ENCODE measurements around the gene TGIF1. TPM values are rescaled to one million over a fixed set of nuclear protein-coding genes. Genes with fewer than 3 reads are reported as not detected.
A peak's percentile ranks its signal among the peaks of the same experiment; 100 is the strongest.
"Not testable (repeated sequence)": the region's sequence is repeated elsewhere in the genome, so short reads cannot be mapped to it uniquely, and the experiment has no call there.

TGIF1 gene
- total RNA-seq, 1 donor from 2014 or later = 170 TPM

DNA sequence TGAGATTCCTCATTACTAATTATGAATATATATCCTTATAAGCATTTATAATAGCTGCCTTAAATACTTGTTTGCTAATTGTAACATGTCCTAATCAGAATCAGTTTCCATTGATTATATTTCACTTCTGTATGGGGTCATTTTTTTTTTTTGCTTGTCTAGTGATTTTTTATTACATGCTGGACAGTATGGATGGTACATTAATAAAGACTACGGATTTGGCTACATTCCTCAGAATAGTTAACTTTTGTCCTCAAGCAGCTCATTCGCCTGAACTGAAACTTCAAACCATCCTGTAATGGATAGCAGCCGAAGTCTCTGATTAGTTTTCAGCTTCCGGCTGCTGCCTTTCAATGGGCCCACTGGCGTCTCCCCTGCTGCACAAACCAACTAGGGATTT lies 11.7 kb downstream of the TGIF1 start:
- H3K4me3 ChIP-seq (ENCODE audit: low read depth, low read length) = no peak overlapping the region

DNA sequence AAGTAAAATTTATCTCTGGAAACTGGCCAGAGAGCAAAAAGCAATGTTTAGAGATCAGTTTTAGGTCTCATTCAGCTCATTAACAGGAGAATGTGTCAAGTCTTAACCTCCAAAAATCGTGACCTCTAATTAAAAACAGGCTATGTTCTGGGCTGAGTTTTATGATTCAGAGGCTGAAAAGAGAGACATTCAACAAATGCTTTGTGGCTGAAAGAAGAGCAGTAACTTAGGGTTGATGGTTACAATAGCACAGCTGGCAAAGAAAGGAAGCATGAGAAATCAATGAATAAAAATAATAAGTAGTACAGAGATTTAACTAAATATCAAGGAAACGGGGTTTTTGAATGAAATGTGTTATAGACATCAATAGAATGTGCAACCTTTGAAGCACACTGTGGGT lies 13.1 kb downstream of the TGIF1 start:
- H3K4me3 ChIP-seq (ENCODE audit: low read depth, low read length) = no peak overlapping the region
- TF ChIP-seq, protein P1, sequence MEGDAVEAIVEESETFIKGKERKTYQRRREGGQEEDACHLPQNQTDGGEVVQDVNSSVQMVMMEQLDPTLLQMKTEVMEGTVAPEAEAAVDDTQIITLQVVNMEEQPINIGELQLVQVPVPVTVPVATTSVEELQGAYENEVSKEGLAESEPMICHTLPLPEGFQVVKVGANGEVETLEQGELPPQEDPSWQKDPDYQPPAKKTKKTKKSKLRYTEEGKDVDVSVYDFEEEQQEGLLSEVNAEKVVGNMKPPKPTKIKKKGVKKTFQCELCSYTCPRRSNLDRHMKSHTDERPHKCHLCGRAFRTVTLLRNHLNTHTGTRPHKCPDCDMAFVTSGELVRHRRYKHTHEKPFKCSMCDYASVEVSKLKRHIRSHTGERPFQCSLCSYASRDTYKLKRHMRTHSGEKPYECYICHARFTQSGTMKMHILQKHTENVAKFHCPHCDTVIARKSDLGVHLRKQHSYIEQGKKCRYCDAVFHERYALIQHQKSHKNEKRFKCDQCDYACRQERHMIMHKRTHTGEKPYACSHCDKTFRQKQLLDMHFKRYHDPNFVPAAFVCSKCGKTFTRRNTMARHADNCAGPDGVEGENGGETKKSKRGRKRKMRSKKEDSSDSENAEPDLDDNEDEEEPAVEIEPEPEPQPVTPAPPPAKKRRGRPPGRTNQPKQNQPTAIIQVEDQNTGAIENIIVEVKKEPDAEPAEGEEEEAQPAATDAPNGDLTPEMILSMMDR (conservative IDR thresholded peaks at IDR 0.05; ENCODE audit: low read depth, low read length) = no peak
- DNase-seq (ENCODE audit: low read depth) = no peak

More for the DNA sequence above, 11.7 kb downstream of the TGIF1 start:
- no peak for DNase-seq (ENCODE audit: low read depth)
- TF ChIP-seq, protein P1 (conservative IDR thresholded peaks at IDR 0.05; ENCODE audit: low read depth, low read length) = no peak

DNA sequence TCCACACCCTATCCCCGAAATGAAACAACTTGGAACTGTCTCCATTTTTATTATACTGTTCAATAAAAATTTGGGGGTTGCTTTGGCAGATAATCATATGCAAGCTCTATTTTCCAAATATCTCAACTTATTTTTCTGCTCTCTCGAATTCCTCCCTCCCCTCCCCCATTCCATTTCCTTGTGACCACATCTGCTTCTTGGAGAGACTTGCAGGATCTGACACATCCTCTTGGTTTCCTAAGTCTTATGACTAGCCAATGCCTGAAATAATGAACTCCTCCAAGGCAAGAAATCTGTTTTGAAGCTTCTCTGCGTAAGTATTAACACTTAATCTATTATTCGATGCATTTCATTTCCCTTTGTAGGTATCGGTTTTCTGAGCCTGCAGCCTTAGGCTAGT lies 16.1 kb downstream of the TGIF1 start:
- TF ChIP-seq, protein P1 (conservative IDR thresholded peaks at IDR 0.05; ENCODE audit: low read depth, low read length) = no peak
- no peak overlapping the region for H3K4me3 ChIP-seq (ENCODE audit: low read depth, low read length)
- DNase-seq (ENCODE audit: low read depth) = no peak

DNA sequence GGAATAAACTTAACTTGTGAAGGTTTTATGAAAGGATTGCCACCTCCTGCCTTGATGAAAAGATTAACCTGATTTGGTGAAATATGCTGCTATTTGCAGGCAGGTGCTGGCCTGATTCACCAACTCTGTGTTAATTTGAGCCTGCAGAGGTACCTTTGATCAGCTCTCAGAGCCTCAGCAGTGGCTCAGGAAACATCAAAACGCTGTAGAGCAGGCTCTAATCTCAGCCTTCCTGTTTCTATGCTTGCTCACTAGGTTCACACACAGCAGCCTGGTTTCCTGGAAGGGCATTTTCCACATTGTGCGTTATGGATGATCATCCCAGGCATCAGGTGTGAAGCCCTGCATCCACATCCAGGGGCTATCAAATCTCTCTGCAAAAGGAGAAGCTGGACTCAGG lies 16.9 kb downstream of the TGIF1 start:
- TF ChIP-seq, protein P1 (conservative IDR thresholded peaks at IDR 0.05; ENCODE audit: low read depth, low read length) = no peak
- no peak for DNase-seq (ENCODE audit: low read depth)
- no peak overlapping the region for H3K4me3 ChIP-seq (ENCODE audit: low read depth, low read length)

DNA sequence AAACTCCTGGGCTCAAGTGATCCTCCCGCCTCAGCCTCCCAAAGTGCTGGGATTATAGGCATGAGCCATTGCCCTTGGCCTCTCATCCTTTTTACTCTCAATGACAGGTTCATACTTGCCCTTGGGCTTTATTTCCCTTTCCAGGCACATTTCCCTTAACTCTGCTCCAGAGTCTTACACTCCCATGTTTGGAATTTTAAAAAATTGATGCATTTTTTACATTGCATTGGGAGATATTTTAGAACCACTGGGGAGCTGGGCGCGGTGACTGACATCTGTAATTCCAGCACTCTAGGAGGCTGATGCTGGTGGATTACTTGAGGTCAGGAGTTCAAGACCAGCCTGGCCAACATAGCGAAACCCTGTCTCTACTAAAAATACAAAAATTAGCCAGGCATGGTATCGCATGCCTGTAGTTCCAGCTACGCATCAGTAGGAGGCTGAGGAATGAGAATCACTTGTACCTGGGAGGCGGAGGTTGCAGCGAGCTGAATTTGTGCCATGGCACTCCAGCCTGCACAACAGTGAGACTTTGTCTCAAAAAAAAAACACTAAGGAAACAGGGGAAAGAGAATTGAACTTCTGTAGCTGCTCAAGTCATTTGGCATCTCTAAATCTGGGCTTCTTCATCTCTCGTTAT lies 18.2 kb downstream of the TGIF1 start:
- DNase-seq (ENCODE audit: low read depth) = no peak
- TF ChIP-seq, protein P1 (conservative IDR thresholded peaks at IDR 0.05; ENCODE audit: low read depth, low read length) = peak; percentile 15
- H3K4me3 ChIP-seq (ENCODE audit: low read depth, low read length) = no peak overlapping the region

DNA sequence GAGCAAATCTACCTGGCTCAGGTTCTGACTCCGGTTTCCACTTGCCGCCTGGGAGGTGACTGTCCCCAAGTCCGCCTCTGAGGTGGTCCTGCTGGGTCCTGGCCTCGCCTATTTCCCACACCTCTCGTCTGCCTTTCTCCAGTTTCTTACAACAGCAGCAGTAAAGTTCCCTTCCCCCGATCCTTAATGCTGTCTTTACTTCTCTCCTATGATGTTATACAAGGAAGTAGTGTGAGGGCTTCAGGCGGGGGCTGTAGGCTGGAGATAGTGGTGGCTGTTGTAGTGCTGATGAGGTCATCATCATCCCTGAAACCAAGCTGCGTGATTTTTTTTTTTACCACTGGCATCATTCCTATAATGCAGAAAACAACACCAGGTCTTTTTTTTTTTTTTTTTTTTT lies 18.9 kb downstream of the TGIF1 start:
- H3K4me3 ChIP-seq (ENCODE audit: low read depth, low read length) = no peak overlapping the region
- TF ChIP-seq, protein P1 (conservative IDR thresholded peaks at IDR 0.05; ENCODE audit: low read depth, low read length) = no peak
- DNase-seq (ENCODE audit: low read depth) = no peak

DNA sequence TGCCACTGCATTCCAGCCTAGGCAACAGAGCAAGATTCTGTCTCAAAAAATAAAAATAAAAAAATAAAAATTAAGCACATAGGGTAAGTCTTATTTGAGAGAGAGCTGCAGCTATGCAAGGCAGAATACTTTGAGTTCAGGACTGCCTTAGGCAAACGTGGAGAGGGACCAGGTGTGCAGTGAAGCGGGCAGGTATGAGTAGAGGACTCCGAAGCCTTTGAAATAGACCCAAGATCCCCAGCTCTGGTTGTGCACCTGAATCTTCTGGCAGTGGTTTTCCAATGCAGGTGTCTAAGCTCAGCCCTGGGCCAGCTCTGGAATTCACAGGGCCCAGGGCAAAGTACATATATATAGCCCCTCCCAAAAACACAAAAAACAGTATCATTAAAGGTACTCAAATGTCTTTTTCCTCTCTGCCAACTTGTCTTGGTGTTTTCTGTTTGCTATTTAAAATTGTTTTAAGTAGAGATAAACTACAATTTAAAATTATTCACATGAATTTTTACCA lies 21.2 kb downstream of the TGIF1 start:
- TF ChIP-seq, protein P1 (conservative IDR thresholded peaks at IDR 0.05; ENCODE audit: low read depth, low read length) = no peak
- no peak overlapping the region for H3K4me3 ChIP-seq (ENCODE audit: low read depth, low read length)
- DNase-seq (ENCODE audit: low read depth) = no peak

DNA sequence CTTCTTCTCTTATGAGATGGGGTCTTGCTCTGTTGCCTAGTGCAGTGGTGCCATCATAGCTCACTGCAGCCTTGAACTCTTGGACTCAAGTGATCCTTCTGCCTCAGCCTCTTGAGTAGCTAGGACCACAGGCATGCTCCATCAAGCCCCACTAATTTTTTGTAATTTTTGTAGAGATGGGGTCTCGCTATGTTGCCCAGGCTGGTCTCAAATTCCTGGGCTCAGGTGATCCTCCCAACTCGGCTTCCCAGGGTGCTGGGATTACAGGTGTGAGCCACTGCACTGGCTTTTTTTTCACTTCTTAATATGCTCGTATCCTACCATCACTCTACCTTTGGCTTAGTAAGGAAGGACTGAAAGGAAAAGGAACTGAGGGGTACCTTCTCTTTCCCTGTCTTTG lies 22.1 kb downstream of the TGIF1 start:
- DNase-seq (ENCODE audit: low read depth) = not testable (repeated sequence)

More for the DNA sequence above, 22.1 kb downstream of the TGIF1 start:
- H3K4me3 ChIP-seq (ENCODE audit: low read depth, low read length) = not testable (repeated sequence)
